ENCODE data around the gene MAPK1. TPM values are rescaled to one million over a fixed set of nuclear protein-coding genes. Genes with fewer than 3 reads are reported as not detected.
A peak's percentile ranks its signal among the peaks of the same experiment; 100 is the strongest.
"Not testable (repeated sequence)": the region's sequence is repeated elsewhere in the genome, so short reads cannot be mapped to it uniquely, and the experiment has no call there.

MAPK1 gene
- total RNA-seq, 6 experiments from 2014 or later: 140 to 178 (median 160) TPM

DNA sequence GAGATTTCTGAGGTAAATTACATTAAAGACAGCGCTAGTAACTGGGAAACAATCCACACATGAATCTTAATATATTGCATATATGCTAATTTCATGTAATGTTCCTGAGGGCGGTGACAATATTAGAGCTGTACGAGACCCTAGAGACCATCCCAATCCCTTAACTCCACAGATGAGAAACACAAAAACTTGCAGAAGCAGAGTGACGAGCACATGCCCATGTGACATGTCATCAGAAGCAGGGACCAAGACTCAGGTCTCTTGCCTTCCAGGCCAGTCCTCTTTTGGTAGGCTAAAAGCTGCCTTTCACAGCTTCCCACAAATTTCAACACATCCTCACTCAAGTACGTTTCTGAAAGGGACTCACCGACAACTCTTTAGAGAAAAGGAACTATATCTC, 11.8 kb downstream of the MAPK1 start:
- H3K4me3 Mint-ChIP-seq: no peak overlapping the region
- H3K36me3 Mint-ChIP-seq (ENCODE audit: low read depth): no peaks in the 10 kb centered on the region
- H3K27ac Mint-ChIP-seq: no peak overlapping the region
- peaks cover 51% of the 10 kb centered on the region for H3K4me1 Mint-ChIP-seq (ENCODE audit: low read depth)
- TF ChIP-seq CTCF (IDR thresholded peaks at IDR 0.05): no peak
- no peaks in the 10 kb centered on the region for H3K9me3 Mint-ChIP-seq
- DNase-seq: no peak
- H3K27me3 Mint-ChIP-seq (ENCODE audit: insufficient read depth): peaks cover 2% of the 10 kb centered on the region; the same call in 1 of the 2 replicates

DNA sequence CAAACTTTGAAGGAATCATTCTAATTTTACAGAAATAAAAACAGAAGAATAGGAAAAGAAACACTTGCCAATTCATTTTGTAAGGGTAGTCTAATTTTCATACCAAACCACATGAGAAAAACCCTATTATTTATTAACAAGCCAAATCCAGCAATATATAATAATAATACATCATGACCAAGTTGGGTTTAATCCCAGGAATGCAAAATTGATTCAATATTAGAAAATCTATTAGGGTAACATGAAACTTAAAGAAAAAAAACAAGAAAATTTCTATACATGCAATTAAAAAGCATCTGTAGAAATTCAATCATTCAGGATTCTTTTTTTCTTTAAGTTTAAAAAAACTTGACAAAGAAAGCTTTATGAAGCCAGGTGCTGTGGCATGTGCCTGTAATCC, 16.8 kb downstream of the MAPK1 start:
- Mint-ChIP-seq H3K4me1 (ENCODE audit: low read depth) (peaks cover 36% of the 10 kb centered on the region), H3K36me3 (ENCODE audit: low read depth) (peaks cover 10% of the 10 kb centered on the region), H3K27ac (no peak overlapping the region; the same call in 1 of the 2 replicates)

GRCh38 chr22:21849489-21849888, 18.0 kb downstream of the MAPK1 start:
- no peaks in the 10 kb centered on the region for H3K9me3 Mint-ChIP-seq
- peak overlapping the region; percentile 31 for H3K27ac Mint-ChIP-seq
- DNase-seq: no peak
- H3K4me3 Mint-ChIP-seq: no peak overlapping the region
- TF ChIP-seq CTCF (IDR thresholded peaks at IDR 0.05): no peak
- peaks cover 10% of the 10 kb centered on the region for H3K36me3 Mint-ChIP-seq (ENCODE audit: low read depth)
- H3K4me1 Mint-ChIP-seq (ENCODE audit: low read depth): peaks cover 34% of the 10 kb centered on the region
- peaks cover 4% of the 10 kb centered on the region for H3K27me3 Mint-ChIP-seq (ENCODE audit: insufficient read depth)

More for the DNA sequence above, 16.8 kb downstream of the MAPK1 start:
- no peak overlapping the region for H3K4me3 Mint-ChIP-seq
- TF ChIP-seq CTCF (IDR thresholded peaks at IDR 0.05): no peak
- DNase-seq: no peak
- H3K27me3 Mint-ChIP-seq (ENCODE audit: insufficient read depth): peaks cover 4% of the 10 kb centered on the region
- H3K9me3 Mint-ChIP-seq: no peaks in the 10 kb centered on the region

DNA sequence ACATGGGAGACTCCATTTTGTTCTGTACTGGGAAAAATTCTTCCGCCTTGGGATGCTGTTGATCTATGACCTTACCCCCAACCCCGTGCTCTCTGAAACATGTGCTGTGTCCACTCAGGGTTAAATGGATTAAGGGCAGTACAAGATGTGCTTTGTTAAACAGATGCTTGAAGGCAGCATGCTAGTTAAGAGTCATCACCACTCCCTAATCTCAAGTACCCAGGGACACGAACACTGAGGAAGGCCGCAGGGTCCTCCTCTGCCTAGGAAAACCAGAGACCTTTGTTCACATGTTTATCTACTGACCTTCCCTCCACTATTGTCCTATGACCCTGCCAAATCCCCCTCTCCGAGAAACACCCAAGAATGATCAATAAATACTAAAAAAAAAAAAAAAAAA, 19.4 kb downstream of the MAPK1 start:
- not testable (repeated sequence) for DNase-seq; H3K36me3 Mint-ChIP-seq (ENCODE audit: low read depth); H3K27me3 Mint-ChIP-seq (ENCODE audit: insufficient read depth); H3K27ac Mint-ChIP-seq; H3K9me3 Mint-ChIP-seq; H3K4me3 Mint-ChIP-seq
- H3K4me1 Mint-ChIP-seq (ENCODE audit: low read depth): peaks cover 22% of the 10 kb centered on the region

DNA sequence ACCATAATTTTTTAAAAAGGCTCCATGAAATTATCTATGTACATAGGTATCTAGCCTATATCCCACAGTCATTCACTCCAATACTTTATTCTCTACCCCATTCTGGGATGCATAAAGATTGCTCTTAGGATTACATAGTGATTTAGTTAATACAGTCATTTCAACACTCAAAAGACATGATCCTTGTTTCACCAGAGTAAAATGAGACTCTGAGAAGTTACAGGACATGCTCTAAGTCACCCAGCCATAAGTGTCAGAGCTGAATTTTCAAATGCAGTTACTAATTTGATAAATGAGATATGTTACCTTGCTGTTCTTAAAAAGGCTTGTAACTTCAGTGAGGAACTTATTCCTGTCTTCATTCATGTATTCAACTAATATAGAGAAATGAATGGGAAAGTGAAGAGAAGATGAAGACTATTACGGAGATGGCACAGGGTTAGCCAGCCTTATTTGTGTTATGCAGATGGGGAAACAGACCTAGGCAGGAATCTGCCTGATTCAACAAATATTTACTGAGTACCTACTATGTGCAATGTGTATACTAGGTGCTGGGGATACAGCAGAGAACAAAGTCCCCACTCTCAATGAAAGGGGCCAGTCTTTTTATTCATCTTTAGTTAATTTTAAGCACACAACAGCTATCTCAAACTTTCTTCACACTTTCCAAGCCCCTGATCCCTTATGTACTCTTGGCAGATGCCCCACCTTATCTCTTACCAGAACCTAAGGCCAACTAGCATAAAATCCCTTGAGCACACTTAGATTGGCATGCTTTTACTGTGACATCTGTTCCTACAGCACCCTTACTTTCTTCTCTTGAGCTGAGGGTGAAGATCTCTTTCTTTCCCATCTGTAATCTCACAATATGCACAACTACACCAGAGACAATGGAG, 21.6 kb downstream of the MAPK1 start:
- no peak for DNase-seq
- Mint-ChIP-seq H3K27ac (peak overlapping the region; percentile 40; the same call in 1 of the 2 replicates), H3K36me3 (ENCODE audit: low read depth) (peaks cover 10% of the 10 kb centered on the region), H3K9me3 (no peaks in the 10 kb centered on the region), H3K27me3 (ENCODE audit: insufficient read depth) (peaks cover 2% of the 10 kb centered on the region; the same call in 1 of the 2 replicates), H3K4me1 (ENCODE audit: low read depth) (peaks cover 21% of the 10 kb centered on the region), H3K4me3 (no peak overlapping the region)
- TF ChIP-seq CTCF (IDR thresholded peaks at IDR 0.05): no peak

GRCh38 chr22:21842946-21843345, 24.5 kb downstream of the MAPK1 start:
- Mint-ChIP-seq H3K4me3 (no peak overlapping the region), H3K4me1 (ENCODE audit: low read depth) (peaks cover 15% of the 10 kb centered on the region), H3K36me3 (ENCODE audit: low read depth) (peaks cover 6% of the 10 kb centered on the region), H3K27ac (no peak overlapping the region), H3K9me3 (no peaks in the 10 kb centered on the region), H3K27me3 (ENCODE audit: insufficient read depth) (peaks cover 2% of the 10 kb centered on the region; the same call in 1 of the 2 replicates)
- TF ChIP-seq CTCF (IDR thresholded peaks at IDR 0.05): no peak
- no peak for DNase-seq
